Caco-2 (cell line): ENCODE results near the gene MX1. TPM values are rescaled to one million over a fixed set of nuclear protein-coding genes. Genes with fewer than 3 reads are reported as not detected.

ENCODE experiments used
- BruUV-seq: library from RNA; stranded (reverse); fragments of 400-500 nt; replicated peaks from 2 replicates; lab custom pipeline; 2021; lab: Mats Ljungman, UMichigan
- CTCF ChIA-PET: fragments of 300-600 bp; sonication (Branson Sonifier 250); formaldehyde crosslinking; loops from one replicate; lab custom pipeline; 2022; ENCODE audit warnings: antibody characterized with exemption; lab: Charles Lee
- POLR2A ChIA-PET: fragments of 300-600 bp; sonication (Branson Sonifier 250); formaldehyde crosslinking; loops from one replicate; lab custom pipeline; 2022; ENCODE audit warnings: antibody characterized with exemption; lab: Charles Lee
- DNase-seq, 2 experiments: peaks; one replicate each; pipeline versions ENCODE4 v3.0.0 to v3.0.0-alpha.2; 2020 to 2022
- H3K27me3 ChIP-seq: replicated peaks from 2 replicates; pipeline ENCODE4 v1.6.0; 2011; ENCODE audit warnings: low read length; ENCODE audit not compliant: control insufficient read depth, insufficient read depth
- H3K36me3 ChIP-seq: 2 replicates; pipeline ENCODE4 v1.5.1; 2011; ENCODE audit warnings: low read length; ENCODE audit not compliant: control insufficient read depth, insufficient read depth
- H3K4me1 ChIP-seq: fragments of 250-450 bp; sonication (Bioruptor Pico); 2 replicates; pipeline ENCODE4 v1.5.1; 2020; ENCODE audit warnings: mild to moderate bottlenecking
- H3K4me3 ChIP-seq: 2 replicates; pipeline ENCODE4 v1.5.1; 2011; ENCODE audit warnings: low read depth, mild to moderate bottlenecking, control low read depth, low read length
- H3K9me3 ChIP-seq: fragments of 250-450 bp; sonication (Bioruptor Pico); 2 replicates; pipeline ENCODE4 v1.5.1; 2020; ENCODE audit warnings: mild to moderate bottlenecking, moderate library complexity
- H3K27ac Mint-ChIP-seq: one replicate; pipeline ENCODE4 v1.8.0; 2022; ENCODE audit warnings: mixed read lengths; ENCODE audit not compliant: unreplicated experiment
- H3K27me3 Mint-ChIP-seq: one replicate; pipeline ENCODE4 v1.8.0; 2022; ENCODE audit warnings: mixed read lengths; ENCODE audit not compliant: insufficient read depth, unreplicated experiment
- H3K36me3 Mint-ChIP-seq: one replicate; pipeline ENCODE4 v1.8.0; 2022; ENCODE audit warnings: mild to moderate bottlenecking, mixed read lengths; ENCODE audit not compliant: insufficient read depth, unreplicated experiment
- H3K4me1 Mint-ChIP-seq: one replicate; pipeline ENCODE4 v1.8.0; 2022; ENCODE audit warnings: low read depth, mixed read lengths; ENCODE audit not compliant: unreplicated experiment
- H3K4me3 Mint-ChIP-seq: one replicate; pipeline ENCODE4 v1.8.0; 2022; ENCODE audit warnings: mild to moderate bottlenecking, moderate library complexity, mixed read lengths; ENCODE audit not compliant: unreplicated experiment
- H3K9me3 Mint-ChIP-seq: one replicate; pipeline ENCODE4 v1.8.0; 2022; ENCODE audit warnings: mixed read lengths; ENCODE audit not compliant: unreplicated experiment
- intact Hi-C: fragments of 100-400 bp; cut with micrococcal nuclease; formaldehyde crosslinking; loops from one replicate; pipeline ENCODE4 v1.10.0; 2022; ENCODE audit not compliant: unreplicated experiment
- total RNA-seq: library from RNA; stranded (reverse); gene quantifications from 2 replicates; pipeline ENCODE4 v1.2.3, GENCODE V29; 2022
- TF ChIP-seq, protein P1 (sequence below), 2 experiments: fragments of 200-600 bp in 1 of 2; IDR thresholded peaks; 1 replicate in 1 of 2; 2 replicates in 1 of 2; pipeline versions ENCODE4 v1.5.1 to v1.8.0; 2011 to 2022; ENCODE audit warnings: antibody characterized with exemption in 1 of 2, control low read depth in 1 of 2, inconsistent platforms in 1 of 2, low read depth in 1 of 2, low read length in 1 of 2, mild to moderate bottlenecking in 1 of 2, moderate library complexity in 1 of 2; ENCODE audit not compliant: insufficient read depth in 1 of 2, severe bottlenecking in 1 of 2, unreplicated experiment in 1 of 2

Gene MX1
- total RNA-seq, 1 experiment from 2014 or later = 18.9 TPM

DNA sequence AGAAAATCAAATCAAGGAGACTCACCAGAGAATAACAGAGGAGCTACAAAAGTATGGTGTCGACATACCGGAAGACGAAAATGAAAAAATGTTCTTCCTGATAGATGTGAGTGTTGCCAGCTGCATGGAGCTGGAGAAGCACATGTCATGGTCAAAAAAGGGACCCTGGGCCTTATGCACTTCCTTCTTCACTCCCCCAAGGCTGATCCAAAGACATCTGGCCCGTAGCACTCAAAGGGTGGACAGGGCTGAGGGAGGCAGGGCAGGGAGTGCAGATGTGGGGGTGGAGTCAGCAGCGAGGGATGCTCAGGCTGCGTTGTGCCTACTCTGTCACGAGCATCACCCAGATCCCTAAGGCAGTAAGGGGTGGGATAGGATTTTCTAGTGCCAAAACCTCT lies 19.4 kb downstream of the MX1 start:
- no peak for DNase-seq
- H3K4me3 ChIP-seq = no peak overlapping the region
- TF ChIP-seq, protein P1, sequence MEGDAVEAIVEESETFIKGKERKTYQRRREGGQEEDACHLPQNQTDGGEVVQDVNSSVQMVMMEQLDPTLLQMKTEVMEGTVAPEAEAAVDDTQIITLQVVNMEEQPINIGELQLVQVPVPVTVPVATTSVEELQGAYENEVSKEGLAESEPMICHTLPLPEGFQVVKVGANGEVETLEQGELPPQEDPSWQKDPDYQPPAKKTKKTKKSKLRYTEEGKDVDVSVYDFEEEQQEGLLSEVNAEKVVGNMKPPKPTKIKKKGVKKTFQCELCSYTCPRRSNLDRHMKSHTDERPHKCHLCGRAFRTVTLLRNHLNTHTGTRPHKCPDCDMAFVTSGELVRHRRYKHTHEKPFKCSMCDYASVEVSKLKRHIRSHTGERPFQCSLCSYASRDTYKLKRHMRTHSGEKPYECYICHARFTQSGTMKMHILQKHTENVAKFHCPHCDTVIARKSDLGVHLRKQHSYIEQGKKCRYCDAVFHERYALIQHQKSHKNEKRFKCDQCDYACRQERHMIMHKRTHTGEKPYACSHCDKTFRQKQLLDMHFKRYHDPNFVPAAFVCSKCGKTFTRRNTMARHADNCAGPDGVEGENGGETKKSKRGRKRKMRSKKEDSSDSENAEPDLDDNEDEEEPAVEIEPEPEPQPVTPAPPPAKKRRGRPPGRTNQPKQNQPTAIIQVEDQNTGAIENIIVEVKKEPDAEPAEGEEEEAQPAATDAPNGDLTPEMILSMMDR (IDR thresholded peaks at IDR 0.05; ENCODE audit: insufficient read depth in 1 of 2, low read depth in 1 of 2, low read length in 1 of 2, severe bottlenecking in 1 of 2, unreplicated experiment in 1 of 2) = no peak
- Mint-ChIP-seq H3K9me3 (no peaks in the 10 kb centered on the region), H3K4me3 (no peak overlapping the region), H3K4me1 (peaks cover 14% of the 10 kb centered on the region), H3K36me3 (peaks cover 17% of the 10 kb centered on the region), H3K27me3 (no peaks in the 10 kb centered on the region), H3K27ac (peak overlapping the region; percentile 72)
- no TSS peak for BruUV-seq
- peaks cover 18% of the 10 kb centered on the region for H3K4me1 ChIP-seq
- intact Hi-C loops = no loop called here
- ChIA-PET POLR2A (no interaction called here), CTCF (no interaction called here)
- no peaks in the 10 kb centered on the region for H3K36me3 ChIP-seq
- peaks cover 5% of the 10 kb centered on the region; the same call in 1 of the 2 replicates for H3K9me3 ChIP-seq
- H3K27me3 ChIP-seq = no peaks in the 10 kb centered on the region

DNA sequence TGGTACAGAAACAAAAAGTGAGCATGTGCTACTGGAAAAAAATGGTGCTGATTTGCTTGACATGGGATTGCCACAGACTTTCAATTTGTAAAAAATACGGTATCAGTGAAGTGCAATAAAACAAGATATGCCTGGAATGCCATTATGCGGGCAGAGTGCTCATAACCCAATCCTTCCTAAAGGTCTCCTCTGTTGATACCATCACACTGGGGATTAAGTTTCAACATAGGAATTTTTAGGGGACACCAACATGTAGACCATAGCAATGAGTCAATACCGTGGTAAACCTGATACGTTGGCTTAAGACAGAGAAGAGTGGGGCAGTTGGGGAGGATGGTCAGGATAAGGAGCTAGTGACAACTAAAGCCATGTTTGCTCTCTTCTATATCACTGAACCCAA lies 20.5 kb downstream of the MX1 start:
- no peak overlapping the region for H3K4me3 ChIP-seq
- H3K27me3 Mint-ChIP-seq = no peaks in the 10 kb centered on the region
- peaks cover 18% of the 10 kb centered on the region for H3K4me1 ChIP-seq
- H3K27me3 ChIP-seq = no peaks in the 10 kb centered on the region
- no peak overlapping the region for H3K4me3 Mint-ChIP-seq
- peaks cover 17% of the 10 kb centered on the region for H3K36me3 Mint-ChIP-seq
- H3K4me1 Mint-ChIP-seq = peaks cover 14% of the 10 kb centered on the region
- TF ChIP-seq, protein P1 (IDR thresholded peaks at IDR 0.05; ENCODE audit: insufficient read depth in 1 of 2, low read depth in 1 of 2, low read length in 1 of 2, severe bottlenecking in 1 of 2, unreplicated experiment in 1 of 2) = no peak
- intact Hi-C loops = loop anchor here (2.0 kb wide), 1 partner anchor 80 kb away; no protein-coding TSS in a partner anchor
- H3K27ac Mint-ChIP-seq = peak overlapping the region; percentile 72
- ChIA-PET CTCF (no interaction called here), POLR2A (interaction anchor here (0.6 kb wide), 1 partner anchor 130 kb away, joined by 5 read pairs; the partner anchor contains the start of gene FAM3B)
- no TSS peak for BruUV-seq
- peaks cover 5% of the 10 kb centered on the region; the same call in 1 of the 2 replicates for H3K9me3 ChIP-seq
- H3K36me3 ChIP-seq = no peaks in the 10 kb centered on the region
- no peaks in the 10 kb centered on the region for H3K9me3 Mint-ChIP-seq
- DNase-seq = peak; percentile 70 to 72

DNA sequence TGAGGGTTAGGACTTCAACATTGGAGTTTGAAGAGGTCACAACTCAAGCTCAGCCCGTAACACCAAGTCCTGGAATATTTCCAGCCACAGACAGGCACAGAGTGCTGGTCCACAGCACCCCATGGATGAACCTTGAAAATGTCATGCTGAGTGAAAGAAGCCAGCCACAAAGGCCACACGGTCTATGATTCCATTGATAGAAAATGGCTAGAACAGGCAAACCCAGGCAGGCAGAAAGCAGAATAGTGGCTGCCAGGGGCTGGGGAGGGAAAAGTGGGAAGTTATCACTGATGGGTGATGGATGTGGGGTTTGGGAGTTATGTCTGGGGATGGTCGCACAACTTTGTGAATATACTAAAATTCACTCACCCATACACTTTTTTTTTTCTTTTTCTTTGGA lies 21.3 kb downstream of the MX1 start:
- POLR2A ChIA-PET = no interaction called here
- H3K4me1 ChIP-seq = peaks cover 18% of the 10 kb centered on the region
- H3K4me3 Mint-ChIP-seq = no peak overlapping the region
- H3K36me3 Mint-ChIP-seq = peaks cover 17% of the 10 kb centered on the region
- TF ChIP-seq, protein P1 (IDR thresholded peaks at IDR 0.05; ENCODE audit: insufficient read depth in 1 of 2, low read depth in 1 of 2, low read length in 1 of 2, severe bottlenecking in 1 of 2, unreplicated experiment in 1 of 2) = no peak
- CTCF ChIA-PET = no interaction called here
- BruUV-seq = no TSS peak
- peaks cover 5% of the 10 kb centered on the region; the same call in 1 of the 2 replicates for H3K9me3 ChIP-seq
- no peaks in the 10 kb centered on the region for H3K36me3 ChIP-seq
- H3K27me3 ChIP-seq = no peaks in the 10 kb centered on the region
- intact Hi-C loops = loop anchor here (2.0 kb wide), 1 partner anchor 81 kb away; no protein-coding TSS in a partner anchor
- DNase-seq = no peak
- H3K27me3 Mint-ChIP-seq = no peaks in the 10 kb centered on the region
- no peaks in the 10 kb centered on the region for H3K9me3 Mint-ChIP-seq
- H3K4me3 ChIP-seq = no peak overlapping the region
- H3K4me1 Mint-ChIP-seq = peaks cover 14% of the 10 kb centered on the region
- H3K27ac Mint-ChIP-seq = peak overlapping the region; percentile 72
